ENCODE results near the gene FARS2.

The FARS2 gene

DNA sequence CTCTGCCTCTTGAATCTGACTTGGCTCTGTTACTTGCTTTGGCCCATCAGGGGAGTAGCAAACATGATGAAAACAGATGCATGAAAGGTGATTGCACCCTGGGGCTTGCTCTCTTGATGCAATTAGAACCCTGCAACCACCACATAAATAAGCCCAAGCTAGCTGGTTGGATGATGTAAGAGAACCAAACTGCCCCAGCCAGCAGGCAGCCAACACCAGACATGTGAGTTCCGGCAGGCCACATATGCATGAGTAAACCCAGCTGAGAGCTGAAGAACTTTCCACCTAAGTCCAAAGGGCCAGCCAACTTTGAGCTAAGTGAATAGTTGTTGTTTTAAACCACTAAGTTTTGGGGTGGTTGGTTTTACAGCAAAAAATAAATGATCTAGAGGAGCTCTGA, 268.4 kb downstream of the FARS2 start:
- ChIA-PET POLR2A (interaction anchor here (0.8 kb wide), 1 partner anchor 13 kb away, joined by 3 read pairs; no protein-coding TSS in a partner anchor), CTCF (interaction anchor here (0.7 to 1.2 kb wide), 2 partner anchors 23 to 148 kb away, joined by 3 to 4 read pairs; no protein-coding TSS in a partner anchor)
- Histone ChIP-seq H3K36me3 (ENCODE audit: control insufficient read depth in 2 of 2, insufficient read depth in 1 of 2, low read length in 2 of 2) (no peaks in the 10 kb centered on the region), H3K27ac (ENCODE audit: extremely low read depth, low read depth, low read length) (no peak overlapping the region), H3K9me3 (ENCODE audit: control insufficient read depth, insufficient read depth, low read depth, low read length) (no peaks in the 10 kb centered on the region), H3K4me3 (ENCODE audit: low read depth, low read length) (no peak overlapping the region), H3K4me1 (ENCODE audit: control insufficient read depth, insufficient read depth, low read length) (no peaks in the 10 kb centered on the region)
- no peak for TF ChIP-seq ZIC2 (tag by site-specific recombination; IDR thresholded peaks at IDR 0.05)
- no peak for TF ChIP-seq ZNF391 (tag by site-specific recombination; IDR thresholded peaks at IDR 0.05; ENCODE audit: borderline replicate concordance, low read depth)
- TF ChIP-seq, protein P1, sequence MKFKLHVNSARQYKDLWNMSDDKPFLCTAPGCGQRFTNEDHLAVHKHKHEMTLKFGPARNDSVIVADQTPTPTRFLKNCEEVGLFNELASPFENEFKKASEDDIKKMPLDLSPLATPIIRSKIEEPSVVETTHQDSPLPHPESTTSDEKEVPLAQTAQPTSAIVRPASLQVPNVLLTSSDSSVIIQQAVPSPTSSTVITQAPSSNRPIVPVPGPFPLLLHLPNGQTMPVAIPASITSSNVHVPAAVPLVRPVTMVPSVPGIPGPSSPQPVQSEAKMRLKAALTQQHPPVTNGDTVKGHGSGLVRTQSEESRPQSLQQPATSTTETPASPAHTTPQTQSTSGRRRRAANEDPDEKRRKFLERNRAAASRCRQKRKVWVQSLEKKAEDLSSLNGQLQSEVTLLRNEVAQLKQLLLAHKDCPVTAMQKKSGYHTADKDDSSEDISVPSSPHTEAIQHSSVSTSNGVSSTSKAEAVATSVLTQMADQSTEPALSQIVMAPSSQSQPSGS (tag by site-specific recombination; IDR thresholded peaks at IDR 0.05; ENCODE audit: low read depth) = no peak
- TF ChIP-seq ZNF785 (tag by site-specific recombination; IDR thresholded peaks at IDR 0.05) = no peak
- TF ChIP-seq, protein P2, sequence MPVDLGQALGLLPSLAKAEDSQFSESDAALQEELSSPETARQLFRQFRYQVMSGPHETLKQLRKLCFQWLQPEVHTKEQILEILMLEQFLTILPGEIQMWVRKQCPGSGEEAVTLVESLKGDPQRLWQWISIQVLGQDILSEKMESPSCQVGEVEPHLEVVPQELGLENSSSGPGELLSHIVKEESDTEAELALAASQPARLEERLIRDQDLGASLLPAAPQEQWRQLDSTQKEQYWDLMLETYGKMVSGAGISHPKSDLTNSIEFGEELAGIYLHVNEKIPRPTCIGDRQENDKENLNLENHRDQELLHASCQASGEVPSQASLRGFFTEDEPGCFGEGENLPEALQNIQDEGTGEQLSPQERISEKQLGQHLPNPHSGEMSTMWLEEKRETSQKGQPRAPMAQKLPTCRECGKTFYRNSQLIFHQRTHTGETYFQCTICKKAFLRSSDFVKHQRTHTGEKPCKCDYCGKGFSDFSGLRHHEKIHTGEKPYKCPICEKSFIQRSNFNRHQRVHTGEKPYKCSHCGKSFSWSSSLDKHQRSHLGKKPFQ (tag by site-specific recombination; IDR thresholded peaks at IDR 0.05) = no peak
- no peak for TF ChIP-seq GFI1B (tag by site-specific recombination; IDR thresholded peaks at IDR 0.05)
- no peak for TF ChIP-seq OVOL3 (tag by site-specific recombination; IDR thresholded peaks at IDR 0.05)
- no peak for TF ChIP-seq ZNF248 (tag by site-specific recombination; IDR thresholded peaks at IDR 0.05)
- no peak for TF ChIP-seq KLF10 (tag by site-specific recombination; IDR thresholded peaks at IDR 0.05)
- TF ChIP-seq ZBTB7A (tag by site-specific recombination; IDR thresholded peaks at IDR 0.05; ENCODE audit: low read depth) = no peak
- TF ChIP-seq ZNF791 (tag by site-specific recombination; IDR thresholded peaks at IDR 0.05) = no peak
- TF ChIP-seq, protein P3, sequence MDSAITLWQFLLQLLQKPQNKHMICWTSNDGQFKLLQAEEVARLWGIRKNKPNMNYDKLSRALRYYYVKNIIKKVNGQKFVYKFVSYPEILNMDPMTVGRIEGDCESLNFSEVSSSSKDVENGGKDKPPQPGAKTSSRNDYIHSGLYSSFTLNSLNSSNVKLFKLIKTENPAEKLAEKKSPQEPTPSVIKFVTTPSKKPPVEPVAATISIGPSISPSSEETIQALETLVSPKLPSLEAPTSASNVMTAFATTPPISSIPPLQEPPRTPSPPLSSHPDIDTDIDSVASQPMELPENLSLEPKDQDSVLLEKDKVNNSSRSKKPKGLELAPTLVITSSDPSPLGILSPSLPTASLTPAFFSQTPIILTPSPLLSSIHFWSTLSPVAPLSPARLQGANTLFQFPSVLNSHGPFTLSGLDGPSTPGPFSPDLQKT (IDR thresholded peaks at IDR 0.05; ENCODE audit: borderline replicate concordance, low read depth, low read length) = no peak
- TF ChIP-seq, protein P4, sequence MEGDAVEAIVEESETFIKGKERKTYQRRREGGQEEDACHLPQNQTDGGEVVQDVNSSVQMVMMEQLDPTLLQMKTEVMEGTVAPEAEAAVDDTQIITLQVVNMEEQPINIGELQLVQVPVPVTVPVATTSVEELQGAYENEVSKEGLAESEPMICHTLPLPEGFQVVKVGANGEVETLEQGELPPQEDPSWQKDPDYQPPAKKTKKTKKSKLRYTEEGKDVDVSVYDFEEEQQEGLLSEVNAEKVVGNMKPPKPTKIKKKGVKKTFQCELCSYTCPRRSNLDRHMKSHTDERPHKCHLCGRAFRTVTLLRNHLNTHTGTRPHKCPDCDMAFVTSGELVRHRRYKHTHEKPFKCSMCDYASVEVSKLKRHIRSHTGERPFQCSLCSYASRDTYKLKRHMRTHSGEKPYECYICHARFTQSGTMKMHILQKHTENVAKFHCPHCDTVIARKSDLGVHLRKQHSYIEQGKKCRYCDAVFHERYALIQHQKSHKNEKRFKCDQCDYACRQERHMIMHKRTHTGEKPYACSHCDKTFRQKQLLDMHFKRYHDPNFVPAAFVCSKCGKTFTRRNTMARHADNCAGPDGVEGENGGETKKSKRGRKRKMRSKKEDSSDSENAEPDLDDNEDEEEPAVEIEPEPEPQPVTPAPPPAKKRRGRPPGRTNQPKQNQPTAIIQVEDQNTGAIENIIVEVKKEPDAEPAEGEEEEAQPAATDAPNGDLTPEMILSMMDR (tag by site-specific recombination; IDR thresholded peaks at IDR 0.05) = no peak
- TF ChIP-seq ZFP69B (tag by site-specific recombination; IDR thresholded peaks at IDR 0.05) = no peak
- no peak for TF ChIP-seq ZNF138 (tag by site-specific recombination; IDR thresholded peaks at IDR 0.05; ENCODE audit: borderline replicate concordance)
- TF ChIP-seq, protein P5, sequence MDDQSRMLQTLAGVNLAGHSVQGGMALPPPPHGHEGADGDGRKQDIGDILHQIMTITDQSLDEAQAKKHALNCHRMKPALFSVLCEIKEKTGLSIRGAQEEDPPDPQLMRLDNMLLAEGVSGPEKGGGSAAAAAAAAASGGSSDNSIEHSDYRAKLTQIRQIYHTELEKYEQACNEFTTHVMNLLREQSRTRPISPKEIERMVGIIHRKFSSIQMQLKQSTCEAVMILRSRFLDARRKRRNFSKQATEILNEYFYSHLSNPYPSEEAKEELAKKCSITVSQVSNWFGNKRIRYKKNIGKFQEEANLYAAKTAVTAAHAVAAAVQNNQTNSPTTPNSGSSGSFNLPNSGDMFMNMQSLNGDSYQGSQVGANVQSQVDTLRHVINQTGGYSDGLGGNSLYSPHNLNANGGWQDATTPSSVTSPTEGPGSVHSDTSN (CRISPR knock-in tag; IDR thresholded peaks at IDR 0.05) = no peak
- TF ChIP-seq, protein P6, sequence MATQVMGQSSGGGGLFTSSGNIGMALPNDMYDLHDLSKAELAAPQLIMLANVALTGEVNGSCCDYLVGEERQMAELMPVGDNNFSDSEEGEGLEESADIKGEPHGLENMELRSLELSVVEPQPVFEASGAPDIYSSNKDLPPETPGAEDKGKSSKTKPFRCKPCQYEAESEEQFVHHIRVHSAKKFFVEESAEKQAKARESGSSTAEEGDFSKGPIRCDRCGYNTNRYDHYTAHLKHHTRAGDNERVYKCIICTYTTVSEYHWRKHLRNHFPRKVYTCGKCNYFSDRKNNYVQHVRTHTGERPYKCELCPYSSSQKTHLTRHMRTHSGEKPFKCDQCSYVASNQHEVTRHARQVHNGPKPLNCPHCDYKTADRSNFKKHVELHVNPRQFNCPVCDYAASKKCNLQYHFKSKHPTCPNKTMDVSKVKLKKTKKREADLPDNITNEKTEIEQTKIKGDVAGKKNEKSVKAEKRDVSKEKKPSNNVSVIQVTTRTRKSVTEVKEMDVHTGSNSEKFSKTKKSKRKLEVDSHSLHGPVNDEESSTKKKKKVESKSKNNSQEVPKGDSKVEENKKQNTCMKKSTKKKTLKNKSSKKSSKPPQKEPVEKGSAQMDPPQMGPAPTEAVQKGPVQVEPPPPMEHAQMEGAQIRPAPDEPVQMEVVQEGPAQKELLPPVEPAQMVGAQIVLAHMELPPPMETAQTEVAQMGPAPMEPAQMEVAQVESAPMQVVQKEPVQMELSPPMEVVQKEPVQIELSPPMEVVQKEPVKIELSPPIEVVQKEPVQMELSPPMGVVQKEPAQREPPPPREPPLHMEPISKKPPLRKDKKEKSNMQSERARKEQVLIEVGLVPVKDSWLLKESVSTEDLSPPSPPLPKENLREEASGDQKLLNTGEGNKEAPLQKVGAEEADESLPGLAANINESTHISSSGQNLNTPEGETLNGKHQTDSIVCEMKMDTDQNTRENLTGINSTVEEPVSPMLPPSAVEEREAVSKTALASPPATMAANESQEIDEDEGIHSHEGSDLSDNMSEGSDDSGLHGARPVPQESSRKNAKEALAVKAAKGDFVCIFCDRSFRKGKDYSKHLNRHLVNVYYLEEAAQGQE (tag by site-specific recombination; IDR thresholded peaks at IDR 0.05) = no peak
